Liver (tissue), 3 donors: ENCODE data around the gene MAP3K8.

Experiments used
- CTCF ChIP-seq: fragments of 150-350 bp; IDR thresholded peaks from 2 replicates; pipeline ENCODE4 v1.5.1; 2017; ENCODE audit warnings: improper control_type of control experiment, low read depth, low read length; ENCODE audit not compliant: missing input control
- FOXA1 ChIP-seq: IDR thresholded peaks from 2 replicates; pipeline ENCODE4 v1.6.1; 2016; ENCODE audit warnings: antibody characterized with exemption
- GABPA ChIP-seq, 2 donors: IDR thresholded peaks in 1 of 2; conservative IDR thresholded peaks in 1 of 2; 2 replicates each; pipeline ENCODE4 v1.6.1; 2016; ENCODE audit warnings: antibody characterized with exemption in 2 of 2, mild to moderate bottlenecking in 1 of 2, moderate library complexity in 1 of 2
- JUND ChIP-seq, 2 donors: IDR thresholded peaks; 2 replicates each; pipeline ENCODE4 v1.6.1; 2016; ENCODE audit warnings: antibody characterized with exemption in 2 of 2
- RAD21 ChIP-seq, 2 donors: IDR thresholded peaks; 2 replicates each; pipeline ENCODE4 v1.6.1; 2016; ENCODE audit warnings: antibody characterized with exemption in 2 of 2, mild to moderate bottlenecking in 2 of 2
- YY1 ChIP-seq: IDR thresholded peaks from 2 replicates; pipeline ENCODE4 v1.6.1; 2016; ENCODE audit warnings: antibody characterized with exemption, mild to moderate bottlenecking
- ZBTB33 ChIP-seq: IDR thresholded peaks from 2 replicates; pipeline ENCODE4 v1.6.1; 2016; ENCODE audit warnings: antibody characterized with exemption
- donor health status: healthy.
- donor health status: healthy.

GRCh38 chr10:30425336-30426075, 8.5 kb upstream of the MAP3K8 start:
- TF ChIP-seq CTCF: no peak
- no peak for TF ChIP-seq ZBTB33
- TF ChIP-seq RAD21 (IDR thresholded peaks at IDR 0.05): no peak
- no peak for TF ChIP-seq GABPA (IDR thresholded peaks at IDR 0.05 in 1 of 2, conservative IDR thresholded peaks at IDR 0.05 in 1 of 2)
- TF ChIP-seq FOXA1: no peak
- TF ChIP-seq JUND (IDR thresholded peaks at IDR 0.05): no peak
- no peak for TF ChIP-seq YY1
